Naive thymus-derived CD8-positive, alpha-beta T cell (primary cell): Measurements from ENCODE around the gene PIM3. TPM values are rescaled to one million over a fixed set of nuclear protein-coding genes. Genes with fewer than 3 reads are reported as not detected.

ENCODE experiments used
- ATAC-seq, 2 donors: fragments of 150-1000 bp; cut with Tn5 transposase in 1 of 2; sonication (Bioruptor Pico), chemical (Tn5 transposase) in 1 of 2; 1 replicate in 1 of 2; 2 replicates in 1 of 2; pipeline ENCODE4 v1.10.0; 2021; ENCODE audit warnings: mild to moderate bottlenecking in 2 of 2, moderate library complexity in 2 of 2
- POLR2A ChIA-PET: fragments of 350-600 bp; sonication (Branson Sonifier 250); formaldehyde crosslinking; loops from one replicate; lab custom pipeline; 2021; ENCODE audit warnings: antibody characterized with exemption; lab: Charles Lee
- DNase-seq, 10 donors: peaks; one replicate each; pipeline versions ENCODE4 v3.0.0 to v3.0.0-alpha.2; 2020 to 2022
- H3K27ac Mint-ChIP-seq, 10 donors: one replicate each; pipeline ENCODE4 v1.8.0; 2020 to 2022; ENCODE audit warnings: mild to moderate bottlenecking in 10 of 10, mixed read lengths in 10 of 10, moderate library complexity in 4 of 10, inconsistent platforms in 1 of 10
- H3K27me3 Mint-ChIP-seq, 5 donors: one replicate each; pipeline ENCODE4 v1.8.0; 2021 to 2022; ENCODE audit warnings: mixed read lengths in 5 of 5
- H3K36me3 Mint-ChIP-seq, 3 donors: one replicate each; pipeline ENCODE4 v1.8.0; 2020 to 2022; ENCODE audit warnings: mixed read lengths in 3 of 3, mild to moderate bottlenecking in 2 of 3, inconsistent platforms in 1 of 3
- H3K4me1 Mint-ChIP-seq, 4 donors: one replicate each; pipeline ENCODE4 v1.8.0; 2021 to 2022; ENCODE audit warnings: mixed read lengths in 4 of 4
- H3K4me3 Mint-ChIP-seq, 10 donors: one replicate each; pipeline ENCODE4 v1.8.0; 2020 to 2022; ENCODE audit warnings: mild to moderate bottlenecking in 10 of 10, mixed read lengths in 10 of 10, moderate library complexity in 6 of 10, inconsistent platforms in 1 of 10
- H3K9me3 Mint-ChIP-seq, 9 donors: one replicate each; pipeline ENCODE4 v1.8.0; 2020 to 2022; ENCODE audit warnings: mixed read lengths in 9 of 9, mild to moderate bottlenecking in 3 of 9, inconsistent platforms in 1 of 9, moderate library complexity in 1 of 9
- polyA plus RNA-seq, 3 donors: library from polyadenylated mRNA; unstranded; fragments of 300-500 nt; fragmentation: Illumina TruSeq; gene quantifications; one replicate each; pipeline ENCODE4 v1.2.3, GENCODE V29; 2021
- total RNA-seq, 8 experiments: library from RNA in 2 of 8; stranded (reverse) in 2 of 8; gene quantifications; one replicate each; pipeline ENCODE4 v1.2.3 and lab custom pipeline; 2021 to 2026

Gene PIM3
- total and polyA plus RNA-seq, 5 experiments from 2014 or later, result 12.4 to 44.0 (median 26.0) TPM

- H3K9me3 Mint-ChIP-seq, result peaks cover 0 to 4% (median 0%) of the 10 kb centered on the region in 9 donors
- POLR2A ChIA-PET, result no interaction called here
- H3K27me3 Mint-ChIP-seq, result peaks cover 0 to 9% (median 2%) of the 10 kb centered on the region in 5 donors
- peak overlapping the region in 4 of 10 donors; percentile 16 to 56 (median 34) for H3K27ac Mint-ChIP-seq
- peaks cover 0 to 11% (median 4%) of the 10 kb centered on the region in 4 donors for H3K4me1 Mint-ChIP-seq
- no peaks in the 10 kb centered on the region for H3K36me3 Mint-ChIP-seq
- DNase-seq, result no peak
- H3K4me3 Mint-ChIP-seq, result peak overlapping the region in 8 of 10 donors; percentile 7 to 51 (median 24)
- no peak for ATAC-seq
Measured at GRCh38 chr22:49998718-49999062, 38.1 kb downstream of the PIM3 start.

- ATAC-seq (peak; percentile 44 to 50), DNase-seq (peak in 3 of 10 donors; percentile 35 to 49 (median 46))
- Mint-ChIP-seq H3K36me3 (no peaks in the 10 kb centered on the region), H3K4me1 (peaks cover 0 to 11% (median 4%) of the 10 kb centered on the region in 4 donors), H3K9me3 (peaks cover 0 to 4% (median 0%) of the 10 kb centered on the region in 9 donors), H3K27ac (peak overlapping the region in 3 of 10 donors; percentile 9 to 37 (median 32)), H3K4me3 (peak overlapping the region in 4 of 10 donors; percentile 21 to 50 (median 30)), H3K27me3 (peaks cover 0 to 9% (median 2%) of the 10 kb centered on the region in 5 donors)
- POLR2A ChIA-PET, result no interaction called here
Measured at GRCh38 chr22:49999063-49999945, 38.7 kb downstream of the PIM3 start.

- ATAC-seq (no peak), DNase-seq (peak in 1 of 10 donors; percentile 53)
- Mint-ChIP-seq H3K4me1 (peaks cover 0 to 11% (median 4%) of the 10 kb centered on the region in 4 donors), H3K27ac (no peak overlapping the region), H3K4me3 (no peak overlapping the region), H3K27me3 (peaks cover 0 to 9% (median 2%) of the 10 kb centered on the region in 5 donors), H3K36me3 (no peaks in the 10 kb centered on the region), H3K9me3 (peaks cover 0 to 4% (median 0%) of the 10 kb centered on the region in 9 donors)
- POLR2A ChIA-PET, result no interaction called here
Measured at GRCh38 chr22:49999946-50000586, 39.5 kb downstream of the PIM3 start.

- H3K4me1 Mint-ChIP-seq, result peaks cover 0 to 11% (median 4%) of the 10 kb centered on the region in 4 donors
- ATAC-seq (no peak), DNase-seq (peak in 2 of 10 donors; percentile 6 to 45)
- no peak overlapping the region for H3K4me3 Mint-ChIP-seq
- no peaks in the 10 kb centered on the region for H3K36me3 Mint-ChIP-seq
- POLR2A ChIA-PET, result no interaction called here
- no peak overlapping the region for H3K27ac Mint-ChIP-seq
- peaks cover 0 to 9% (median 2%) of the 10 kb centered on the region in 5 donors for H3K27me3 Mint-ChIP-seq
- peaks cover 0 to 4% (median 0%) of the 10 kb centered on the region in 9 donors for H3K9me3 Mint-ChIP-seq
Measured at GRCh38 chr22:50000587-50001387, 40.2 kb downstream of the PIM3 start.

GRCh38 chr22:50001388-50002231, 41.0 kb downstream of the PIM3 start:
- Mint-ChIP-seq H3K27me3 (peaks cover 0 to 9% (median 2%) of the 10 kb centered on the region in 5 donors), H3K27ac (peak overlapping the region in 1 of 10 donors; percentile 24)
- POLR2A ChIA-PET, result no interaction called here

GRCh38 chr22:50002791-50003190, 42.2 kb downstream of the PIM3 start:
- Mint-ChIP-seq H3K4me3 (no peak overlapping the region), H3K27ac (no peak overlapping the region), H3K36me3 (no peaks in the 10 kb centered on the region), H3K9me3 (peaks cover 0 to 4% (median 0%) of the 10 kb centered on the region in 9 donors), H3K27me3 (peaks cover 0 to 9% (median 2%) of the 10 kb centered on the region in 5 donors), H3K4me1 (peaks cover 0 to 11% (median 4%) of the 10 kb centered on the region in 4 donors)
- DNase-seq (no peak), ATAC-seq (no peak)
- POLR2A ChIA-PET, result interaction anchor here (0.6 kb wide), 1 partner anchor 192 kb away, joined by 3 read pairs; no protein-coding TSS in a partner anchor

More at GRCh38 chr22:50001388-50002231, 41.0 kb downstream of the PIM3 start:
- peaks cover 0 to 11% (median 4%) of the 10 kb centered on the region in 4 donors for H3K4me1 Mint-ChIP-seq
- DNase-seq (peak in 1 of 10 donors; percentile 35), ATAC-seq (no peak)
- H3K4me3 Mint-ChIP-seq, result no peak overlapping the region
- H3K36me3 Mint-ChIP-seq, result no peaks in the 10 kb centered on the region
- peaks cover 0 to 4% (median 0%) of the 10 kb centered on the region in 9 donors for H3K9me3 Mint-ChIP-seq

- no peak for ATAC-seq
- DNase-seq, result no peak
- POLR2A ChIA-PET, result interaction anchor here (0.7 to 0.8 kb wide), 2 partner anchors 13 to 135 kb away, joined by 5 to 7 read pairs; no protein-coding TSS in a partner anchor
- H3K27ac Mint-ChIP-seq, result peak overlapping the region in 2 of 10 donors; percentile 4 to 87
- no peaks in the 10 kb centered on the region for H3K9me3 Mint-ChIP-seq
- no peaks in the 10 kb centered on the region for H3K36me3 Mint-ChIP-seq
- peaks cover 0 to 3% (median under 1%) of the 10 kb centered on the region in 4 donors for H3K4me1 Mint-ChIP-seq
- peak overlapping the region in 1 of 10 donors; percentile 44 for H3K4me3 Mint-ChIP-seq
- H3K27me3 Mint-ChIP-seq, result peaks cover 0 to 9% (median 3%) of the 10 kb centered on the region in 5 donors
Measured at GRCh38 chr22:50004918-50005317, 44.3 kb downstream of the PIM3 start.

- Mint-ChIP-seq H3K4me3 (no peak overlapping the region), H3K27me3 (peaks cover 2 to 14% (median 6%) of the 10 kb centered on the region in 5 donors), H3K9me3 (no peaks in the 10 kb centered on the region), H3K27ac (peak overlapping the region in 1 of 10 donors; percentile 29), H3K36me3 (peaks cover 0 to 2% (median 0%) of the 10 kb centered on the region in 3 donors), H3K4me1 (peaks cover 4 to 11% (median 10%) of the 10 kb centered on the region in 4 donors)
- no peak for DNase-seq
- POLR2A ChIA-PET, result no interaction called here
- ATAC-seq, result no peak
Measured at GRCh38 chr22:50007057-50007511, 46.5 kb downstream of the PIM3 start.

GRCh38 chr22:50008151-50009040, 47.8 kb downstream of the PIM3 start:
- H3K4me3 Mint-ChIP-seq, result peak overlapping the region in 3 of 10 donors; percentile 22 to 69 (median 56)
- H3K4me1 Mint-ChIP-seq, result peaks cover 4 to 13% (median 10%) of the 10 kb centered on the region in 4 donors
- H3K27ac Mint-ChIP-seq, result no peak overlapping the region

GRCh38 chr22:50009251-50009650, 48.7 kb downstream of the PIM3 start:
- POLR2A ChIA-PET, result no interaction called here
- peaks cover 4 to 13% (median 10%) of the 10 kb centered on the region in 4 donors for H3K4me1 Mint-ChIP-seq
- no peaks in the 10 kb centered on the region for H3K9me3 Mint-ChIP-seq
- H3K36me3 Mint-ChIP-seq, result peaks cover 0 to 2% (median 0%) of the 10 kb centered on the region in 3 donors
- H3K4me3 Mint-ChIP-seq, result peak overlapping the region in 3 of 10 donors; percentile 22 to 69 (median 52)
- H3K27me3 Mint-ChIP-seq, result peaks cover 1 to 20% (median 7%) of the 10 kb centered on the region in 5 donors
- H3K27ac Mint-ChIP-seq, result no peak overlapping the region
- no peak for ATAC-seq
- peak in 1 of 10 donors; percentile 61 for DNase-seq

More at GRCh38 chr22:50008151-50009040, 47.8 kb downstream of the PIM3 start:
- peak in 1 of 10 donors; percentile 57 for DNase-seq
- Mint-ChIP-seq H3K27me3 (peaks cover 1 to 20% (median 7%) of the 10 kb centered on the region in 5 donors), H3K9me3 (no peaks in the 10 kb centered on the region), H3K36me3 (peaks cover 0 to 2% (median 0%) of the 10 kb centered on the region in 3 donors)
- POLR2A ChIA-PET, result interaction anchor here (0.6 kb wide), 1 partner anchor 32 kb away, joined by 4 read pairs; no protein-coding TSS in a partner anchor
- ATAC-seq, result no peak
